ENCODE data around the gene SHISAL1. TPM values are rescaled to one million over a fixed set of nuclear protein-coding genes. Genes with fewer than 3 reads are reported as not detected.

SHISAL1 gene
- total and polyA plus RNA-seq, 10 of the 15 experiments (the other 5 are each of a cell fraction or from before 2014, with no cell fraction given) = not detected

GRCh38 chr22:44203203-44203602 is 109.5 kb downstream of the SHISAL1 start:
- TF ChIP-seq RB1 (IDR thresholded peaks at IDR 0.05; ENCODE audit: borderline replicate concordance) (no peak), RELA (IDR thresholded peaks at IDR 0.05; ENCODE audit: borderline replicate concordance, partially characterized antibody) (no peak), SMARCA5 (IDR thresholded peaks at IDR 0.05) (no peak), TCF3 (IDR thresholded peaks at IDR 0.05; ENCODE audit: borderline replicate concordance, insufficient read depth, low read depth, low read length) (no peak), RELB (IDR thresholded peaks at IDR 0.05; ENCODE audit: low read depth) (no peak), BCLAF1 (IDR thresholded peaks at IDR 0.05) (no peak), FOS (IDR thresholded peaks at IDR 0.05; ENCODE audit: borderline replicate concordance, extremely low read depth, insufficient read length) (no peak), ZBTB33 (IDR thresholded peaks at IDR 0.05) (no peak), EED (IDR thresholded peaks at IDR 0.05; ENCODE audit: low read depth) (no peak), RCOR1 (conservative IDR thresholded peaks at IDR 0.05; ENCODE audit: low read depth, low read length) (no peak), BACH1 (IDR thresholded peaks at IDR 0.05; ENCODE audit: borderline replicate concordance) (no peak)
- no peaks in the 10 kb centered on the region for H3K27me3 ChIP-seq (replicated peaks in 1 of 2; ENCODE audit: control insufficient read depth in 2 of 2, insufficient read depth in 2 of 2, low read length in 1 of 2)
- ChIA-PET SMC1A (ENCODE audit: uncharacterized antibody, unreplicated experiment) (no interaction called here), CTCF (interaction anchor here (1.1 kb wide), 1 partner anchor 28 kb away, joined by 3 read pairs; no protein-coding TSS in a partner anchor), POLR2A (no interaction called here), RAD21 (ENCODE audit: unreplicated experiment) (no interaction called here)
- H4K20me1 ChIP-seq (ENCODE audit: control insufficient read depth, insufficient read depth) = no peaks in the 10 kb centered on the region
- in situ Hi-C loops (cut with MboI) = no loop called here
- no peak overlapping the region for H3K27ac ChIP-seq (ENCODE audit: control insufficient read depth, insufficient read depth)
- ATAC-seq (no peak), DNase-seq (ENCODE audit: low read depth, low spot score) (no peak), FAIRE-seq (no peak)
- H3K4me2 ChIP-seq (ENCODE audit: control insufficient read depth, insufficient read depth) = no peak overlapping the region
- no peak overlapping the region for H3K4me3 ChIP-seq
- no peak overlapping the region for H2AFZ ChIP-seq (ENCODE audit: control insufficient read depth, low read depth, low read length)
- 58% methylated on average over 6 of the region's 6 CpGs for WGBS (ENCODE audit: insufficient coverage, insufficient replicate concordance, low lambda C conversion rate, missing lambda C conversion rate)
- intact Hi-C loops (cut with micrococcal nuclease; ENCODE audit: unreplicated experiment) = no loop called here
- 0 out of 4 replicates have a peak, but pooled peaks cover 0 to 2% of the 10 kb centered on the region in 2 experiments for H3K36me3 ChIP-seq (ENCODE audit: control insufficient read depth in 2 of 2, insufficient read depth in 2 of 2, low read length in 1 of 2)
- TSS peak; percentile 42 for BruUV-seq (replicated peaks)
- H3K9ac ChIP-seq (ENCODE audit: control insufficient read depth, insufficient read depth, low read length) = no peak overlapping the region
- H3K4me1 ChIP-seq (ENCODE audit: control insufficient read depth, insufficient read depth, low read length) = peaks cover 9% of the 10 kb centered on the region
- no peaks in the 10 kb centered on the region for H3K79me2 ChIP-seq (ENCODE audit: control insufficient read depth, insufficient read depth, low read length)
- H3K9me3 ChIP-seq (replicated peaks; ENCODE audit: control insufficient read depth, insufficient read depth, low read length) = no peaks in the 10 kb centered on the region

Measured in GM12878 (cell line).